Caco-2 (cell line): Measurements from ENCODE around the gene NOX5. TPM values are rescaled to one million over a fixed set of nuclear protein-coding genes. Genes with fewer than 3 reads are reported as not detected.

Experiments used
- BruUV-seq: library from RNA; stranded (reverse); fragments of 400-500 nt; replicated peaks from 2 replicates; lab custom pipeline; 2021; lab: Mats Ljungman, UMichigan
- CTCF ChIA-PET: fragments of 300-600 bp; sonication (Branson Sonifier 250); formaldehyde crosslinking; loops from one replicate; lab custom pipeline; 2022; ENCODE audit warnings: antibody characterized with exemption; lab: Charles Lee
- POLR2A ChIA-PET: fragments of 300-600 bp; sonication (Branson Sonifier 250); formaldehyde crosslinking; loops from one replicate; lab custom pipeline; 2022; ENCODE audit warnings: antibody characterized with exemption; lab: Charles Lee
- DNase-seq, 2 experiments: peaks; one replicate each; pipeline versions ENCODE4 v3.0.0 to v3.0.0-alpha.2; 2020 to 2022
- H3K27me3 ChIP-seq: replicated peaks from 2 replicates; pipeline ENCODE4 v1.6.0; 2011; ENCODE audit warnings: low read length; ENCODE audit not compliant: control insufficient read depth, insufficient read depth
- H3K36me3 ChIP-seq: 2 replicates; pipeline ENCODE4 v1.5.1; 2011; ENCODE audit warnings: low read length; ENCODE audit not compliant: control insufficient read depth, insufficient read depth
- H3K4me1 ChIP-seq: fragments of 250-450 bp; sonication (Bioruptor Pico); 2 replicates; pipeline ENCODE4 v1.5.1; 2020; ENCODE audit warnings: mild to moderate bottlenecking
- H3K4me3 ChIP-seq: 2 replicates; pipeline ENCODE4 v1.5.1; 2011; ENCODE audit warnings: low read depth, mild to moderate bottlenecking, control low read depth, low read length
- H3K9me3 ChIP-seq: fragments of 250-450 bp; sonication (Bioruptor Pico); 2 replicates; pipeline ENCODE4 v1.5.1; 2020; ENCODE audit warnings: mild to moderate bottlenecking, moderate library complexity
- H3K27ac Mint-ChIP-seq: one replicate; pipeline ENCODE4 v1.8.0; 2022; ENCODE audit warnings: mixed read lengths; ENCODE audit not compliant: unreplicated experiment
- H3K27me3 Mint-ChIP-seq: one replicate; pipeline ENCODE4 v1.8.0; 2022; ENCODE audit warnings: mixed read lengths; ENCODE audit not compliant: insufficient read depth, unreplicated experiment
- H3K36me3 Mint-ChIP-seq: one replicate; pipeline ENCODE4 v1.8.0; 2022; ENCODE audit warnings: mild to moderate bottlenecking, mixed read lengths; ENCODE audit not compliant: insufficient read depth, unreplicated experiment
- H3K4me1 Mint-ChIP-seq: one replicate; pipeline ENCODE4 v1.8.0; 2022; ENCODE audit warnings: low read depth, mixed read lengths; ENCODE audit not compliant: unreplicated experiment
- H3K4me3 Mint-ChIP-seq: one replicate; pipeline ENCODE4 v1.8.0; 2022; ENCODE audit warnings: mild to moderate bottlenecking, moderate library complexity, mixed read lengths; ENCODE audit not compliant: unreplicated experiment
- H3K9me3 Mint-ChIP-seq: one replicate; pipeline ENCODE4 v1.8.0; 2022; ENCODE audit warnings: mixed read lengths; ENCODE audit not compliant: unreplicated experiment
- CTCF ChIP-seq, 2 experiments: fragments of 200-600 bp in 1 of 2; IDR thresholded peaks; 1 replicate in 1 of 2; 2 replicates in 1 of 2; pipeline versions ENCODE4 v1.5.1 to v1.8.0; 2011 to 2022; ENCODE audit warnings: antibody characterized with exemption in 1 of 2, control low read depth in 1 of 2, inconsistent platforms in 1 of 2, low read depth in 1 of 2, low read length in 1 of 2, mild to moderate bottlenecking in 1 of 2, moderate library complexity in 1 of 2; ENCODE audit not compliant: insufficient read depth in 1 of 2, severe bottlenecking in 1 of 2, unreplicated experiment in 1 of 2
- intact Hi-C: fragments of 100-400 bp; cut with micrococcal nuclease; formaldehyde crosslinking; loops from one replicate; pipeline ENCODE4 v1.10.0; 2022; ENCODE audit not compliant: unreplicated experiment
- total RNA-seq: library from RNA; stranded (reverse); gene quantifications from 2 replicates; pipeline ENCODE4 v1.2.3, GENCODE V29; 2022

Gene NOX5
- total RNA-seq, 1 experiment from 2014 or later = 0.05 TPM

- intact Hi-C loops = no loop called here
- CTCF ChIA-PET = no interaction called here
Observed at GRCh38 chr15:69009341-69009740, 5.2 kb upstream of the NOX5 start.

DNA sequence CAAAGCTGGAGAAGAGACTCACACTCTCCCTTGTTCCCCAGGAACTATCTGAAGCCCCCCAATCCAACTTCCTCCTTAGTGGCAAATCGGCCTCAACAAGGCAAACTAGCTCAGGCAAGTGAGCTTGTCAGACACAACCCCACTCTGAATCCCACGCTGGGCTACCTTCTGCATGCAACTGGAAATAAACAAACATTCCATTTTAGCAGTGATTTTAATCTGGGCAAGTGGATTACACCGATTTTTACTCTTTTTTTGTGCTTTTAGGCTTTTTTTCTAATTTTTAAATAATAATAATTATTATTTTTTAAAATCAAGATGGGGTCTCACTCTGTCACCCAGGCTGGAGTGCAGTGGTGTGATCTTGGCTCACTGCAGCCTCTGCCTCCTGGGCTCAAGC lies 2.9 kb upstream of the NOX5 start:
- ChIA-PET CTCF (no interaction called here), POLR2A (no interaction called here)
- Mint-ChIP-seq H3K4me3 (no peak overlapping the region), H3K27me3 (no peaks in the 10 kb centered on the region), H3K36me3 (no peaks in the 10 kb centered on the region), H3K27ac (no peak overlapping the region), H3K9me3 (peaks cover 20% of the 10 kb centered on the region), H3K4me1 (no peaks in the 10 kb centered on the region)
- Histone ChIP-seq H3K27me3 (no peaks in the 10 kb centered on the region), H3K9me3 (peaks cover 14% of the 10 kb centered on the region), H3K4me1 (no peaks in the 10 kb centered on the region; the same call in 1 of the 2 replicates), H3K4me3 (no peak overlapping the region), H3K36me3 (no peaks in the 10 kb centered on the region)
- BruUV-seq = no TSS peak
- TF ChIP-seq CTCF (IDR thresholded peaks at IDR 0.05; ENCODE audit: insufficient read depth in 1 of 2, low read depth in 1 of 2, low read length in 1 of 2, severe bottlenecking in 1 of 2, unreplicated experiment in 1 of 2) = no peak
- DNase-seq = no peak
- intact Hi-C loops = no loop called here

More at GRCh38 chr15:69009341-69009740, 5.2 kb upstream of the NOX5 start:
- Mint-ChIP-seq H3K9me3 (peaks cover 30% of the 10 kb centered on the region), H3K4me1 (no peaks in the 10 kb centered on the region), H3K36me3 (no peaks in the 10 kb centered on the region), H3K27ac (no peak overlapping the region), H3K4me3 (no peak overlapping the region), H3K27me3 (no peaks in the 10 kb centered on the region)
- TF ChIP-seq CTCF (IDR thresholded peaks at IDR 0.05; ENCODE audit: insufficient read depth in 1 of 2, low read depth in 1 of 2, low read length in 1 of 2, severe bottlenecking in 1 of 2, unreplicated experiment in 1 of 2) = no peak
- Histone ChIP-seq H3K27me3 (no peaks in the 10 kb centered on the region), H3K4me1 (no peaks in the 10 kb centered on the region; the same call in 1 of the 2 replicates), H3K9me3 (peaks cover 14% of the 10 kb centered on the region), H3K4me3 (no peak overlapping the region), H3K36me3 (no peaks in the 10 kb centered on the region)
- no peak for DNase-seq
- POLR2A ChIA-PET = no interaction called here
- BruUV-seq = no TSS peak

- TF ChIP-seq CTCF (IDR thresholded peaks at IDR 0.05; ENCODE audit: insufficient read depth in 1 of 2, low read depth in 1 of 2, low read length in 1 of 2, severe bottlenecking in 1 of 2, unreplicated experiment in 1 of 2) = no peak
- POLR2A ChIA-PET = no interaction called here
- H3K4me1 Mint-ChIP-seq = peaks cover 6% of the 10 kb centered on the region
- H3K27me3 Mint-ChIP-seq = no peaks in the 10 kb centered on the region
- Histone ChIP-seq H3K4me3 (no peak overlapping the region), H3K4me1 (no peaks in the 10 kb centered on the region; the same call in 1 of the 2 replicates), H3K36me3 (no peaks in the 10 kb centered on the region), H3K9me3 (peaks cover 4% of the 10 kb centered on the region), H3K27me3 (no peaks in the 10 kb centered on the region)
- no peak for DNase-seq
- no peaks in the 10 kb centered on the region for H3K36me3 Mint-ChIP-seq
- peaks cover 13% of the 10 kb centered on the region for H3K9me3 Mint-ChIP-seq
- CTCF ChIA-PET = no interaction called here
- no peak overlapping the region for H3K4me3 Mint-ChIP-seq
- intact Hi-C loops = no loop called here
- H3K27ac Mint-ChIP-seq = no peak overlapping the region
- BruUV-seq = no TSS peak
Observed at GRCh38 chr15:69012761-69013364, 1.6 kb upstream of the NOX5 start.
